ENCODE data around the gene ACAD8. TPM values are rescaled to one million over a fixed set of nuclear protein-coding genes. Genes with fewer than 3 reads are reported as not detected.

ACAD8 gene
- total RNA-seq, 1 donor, result 15.2 TPM

GRCh38 chr11:134257101-134257500 is 3.7 kb downstream of the ACAD8 start:
- no peak overlapping the region for H3K4me3 ChIP-seq (ENCODE audit: low read depth, low read length)
- DNase-seq (ENCODE audit: low read depth), result no peak
- no peak for TF ChIP-seq CTCF (IDR thresholded peaks at IDR 0.05; ENCODE audit: insufficient read depth, low read length)

GRCh38 chr11:134258577-134258976 is 5.2 kb downstream of the ACAD8 start:
- H3K4me3 ChIP-seq (ENCODE audit: low read depth, low read length), result no peak overlapping the region
- TF ChIP-seq CTCF (IDR thresholded peaks at IDR 0.05; ENCODE audit: insufficient read depth, low read length), result no peak
- no peak for DNase-seq (ENCODE audit: low read depth)

- no peak for DNase-seq (ENCODE audit: low read depth)
- TF ChIP-seq CTCF (IDR thresholded peaks at IDR 0.05; ENCODE audit: insufficient read depth, low read length), result no peak
- H3K4me3 ChIP-seq (ENCODE audit: low read depth, low read length), result no peak overlapping the region
Measured at GRCh38 chr11:134260503-134260902, 7.1 kb downstream of the ACAD8 start.

GRCh38 chr11:134260983-134261382 is 7.6 kb downstream of the ACAD8 start:
- H3K4me3 ChIP-seq (ENCODE audit: low read depth, low read length), result no peak overlapping the region
- no peak for TF ChIP-seq CTCF (IDR thresholded peaks at IDR 0.05; ENCODE audit: insufficient read depth, low read length)
- DNase-seq (ENCODE audit: low read depth), result no peak

GRCh38 chr11:134261626-134262488 is 8.5 kb downstream of the ACAD8 start:
- peak; percentile 46 for TF ChIP-seq CTCF (IDR thresholded peaks at IDR 0.05; ENCODE audit: insufficient read depth, low read length)
- no peak overlapping the region for H3K4me3 ChIP-seq (ENCODE audit: low read depth, low read length)
- peak; percentile 11 for DNase-seq (ENCODE audit: low read depth)

GRCh38 chr11:134264966-134265764 is 11.8 kb downstream of the ACAD8 start:
- no peak overlapping the region for H3K4me3 ChIP-seq (ENCODE audit: low read depth, low read length)
- no peak for TF ChIP-seq CTCF (IDR thresholded peaks at IDR 0.05; ENCODE audit: insufficient read depth, low read length)

More at GRCh38 chr11:134264966-134265764, 11.8 kb downstream of the ACAD8 start:
- DNase-seq (ENCODE audit: low read depth), result no peak
